GM12891 (cell line): ENCODE data around the gene UPF1.

Source experiments
- POLR2A ChIP-seq: IDR thresholded peaks from 2 replicates; pipeline ENCODE4 v1.6.1; 2011; ENCODE audit warnings: low read depth, low read length, control low read depth
- POLR2AphosphoS5 ChIP-seq: IDR thresholded peaks from 2 replicates; pipeline ENCODE4 v1.6.1; 2011; ENCODE audit warnings: low read depth, low read length, control low read depth
- TAF1 ChIP-seq: IDR thresholded peaks from 2 replicates; pipeline ENCODE4 v1.6.1; 2011; ENCODE audit warnings: low read depth, low read length, control low read depth

- no peak for TF ChIP-seq TAF1
- TF ChIP-seq POLR2A, result no peak
- TF ChIP-seq POLR2AphosphoS5, result no peak
Measured at GRCh38 chr19:18828786-18829185, 3.0 kb upstream of the UPF1 start.
